Testis (tissue), 2 donors: ENCODE data around the gene PTPRN2.

Experiments
- POLR2A ChIP-seq: fragments of 450-650 bp; IDR thresholded peaks from one replicate; pipeline ENCODE4 v1.6.1; 2017; ENCODE audit warnings: antibody characterized with exemption, mild to moderate bottlenecking, moderate library complexity
- TF ChIP-seq, protein P1 (sequence below), 3 experiments: fragments of 450-650 bp in 2 of 3; fragments of 200-600 bp in 1 of 3; sonication (generic) in 1 of 3; IDR thresholded peaks; one replicate each; pipeline ENCODE4 v1.5.1; 2016 to 2019; ENCODE audit warnings: antibody characterized with exemption in 3 of 3, mild to moderate bottlenecking in 2 of 3, moderate library complexity in 1 of 3

DNA sequence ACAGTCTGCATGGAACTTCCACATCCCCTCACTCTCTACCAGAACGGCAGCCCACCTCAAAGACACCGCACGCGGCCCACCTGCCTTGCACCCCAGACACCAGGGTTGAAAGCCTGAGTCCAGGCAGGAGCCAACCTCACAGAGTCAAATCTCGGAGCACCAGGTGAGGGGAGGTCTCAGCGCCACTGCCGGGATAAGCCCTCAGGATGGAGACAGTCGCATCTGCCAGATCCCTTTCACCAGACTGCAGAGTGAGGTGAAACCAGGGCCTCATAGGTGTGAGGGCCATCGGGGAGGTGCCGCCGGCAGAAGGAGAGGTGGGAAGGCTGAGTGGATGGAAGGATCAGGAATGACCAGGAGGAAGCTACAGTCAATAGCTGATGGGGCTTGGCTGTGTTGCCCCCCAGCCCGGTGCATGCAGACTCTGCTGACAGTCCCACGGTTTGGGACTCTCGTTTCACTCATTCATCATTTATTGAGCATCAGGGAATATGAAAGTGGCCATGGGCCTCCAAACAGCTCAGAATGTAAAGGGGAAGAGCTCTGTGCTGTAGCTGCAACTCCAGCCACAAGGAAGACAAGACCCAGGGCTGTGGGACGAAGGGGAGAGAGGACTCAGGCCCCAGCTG, 315.0 kb downstream of the PTPRN2 start:
- TF ChIP-seq, protein P1, sequence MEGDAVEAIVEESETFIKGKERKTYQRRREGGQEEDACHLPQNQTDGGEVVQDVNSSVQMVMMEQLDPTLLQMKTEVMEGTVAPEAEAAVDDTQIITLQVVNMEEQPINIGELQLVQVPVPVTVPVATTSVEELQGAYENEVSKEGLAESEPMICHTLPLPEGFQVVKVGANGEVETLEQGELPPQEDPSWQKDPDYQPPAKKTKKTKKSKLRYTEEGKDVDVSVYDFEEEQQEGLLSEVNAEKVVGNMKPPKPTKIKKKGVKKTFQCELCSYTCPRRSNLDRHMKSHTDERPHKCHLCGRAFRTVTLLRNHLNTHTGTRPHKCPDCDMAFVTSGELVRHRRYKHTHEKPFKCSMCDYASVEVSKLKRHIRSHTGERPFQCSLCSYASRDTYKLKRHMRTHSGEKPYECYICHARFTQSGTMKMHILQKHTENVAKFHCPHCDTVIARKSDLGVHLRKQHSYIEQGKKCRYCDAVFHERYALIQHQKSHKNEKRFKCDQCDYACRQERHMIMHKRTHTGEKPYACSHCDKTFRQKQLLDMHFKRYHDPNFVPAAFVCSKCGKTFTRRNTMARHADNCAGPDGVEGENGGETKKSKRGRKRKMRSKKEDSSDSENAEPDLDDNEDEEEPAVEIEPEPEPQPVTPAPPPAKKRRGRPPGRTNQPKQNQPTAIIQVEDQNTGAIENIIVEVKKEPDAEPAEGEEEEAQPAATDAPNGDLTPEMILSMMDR (IDR thresholded peaks at IDR 0.05): no peak
- no peak for TF ChIP-seq POLR2A
